ENCODE results near the gene UTS2. TPM values are rescaled to one million over a fixed set of nuclear protein-coding genes. Genes with fewer than 3 reads are reported as not detected.

The UTS2 gene
- not detected for total RNA-seq
- long read RNA-seq, result 0 reads

DNA sequence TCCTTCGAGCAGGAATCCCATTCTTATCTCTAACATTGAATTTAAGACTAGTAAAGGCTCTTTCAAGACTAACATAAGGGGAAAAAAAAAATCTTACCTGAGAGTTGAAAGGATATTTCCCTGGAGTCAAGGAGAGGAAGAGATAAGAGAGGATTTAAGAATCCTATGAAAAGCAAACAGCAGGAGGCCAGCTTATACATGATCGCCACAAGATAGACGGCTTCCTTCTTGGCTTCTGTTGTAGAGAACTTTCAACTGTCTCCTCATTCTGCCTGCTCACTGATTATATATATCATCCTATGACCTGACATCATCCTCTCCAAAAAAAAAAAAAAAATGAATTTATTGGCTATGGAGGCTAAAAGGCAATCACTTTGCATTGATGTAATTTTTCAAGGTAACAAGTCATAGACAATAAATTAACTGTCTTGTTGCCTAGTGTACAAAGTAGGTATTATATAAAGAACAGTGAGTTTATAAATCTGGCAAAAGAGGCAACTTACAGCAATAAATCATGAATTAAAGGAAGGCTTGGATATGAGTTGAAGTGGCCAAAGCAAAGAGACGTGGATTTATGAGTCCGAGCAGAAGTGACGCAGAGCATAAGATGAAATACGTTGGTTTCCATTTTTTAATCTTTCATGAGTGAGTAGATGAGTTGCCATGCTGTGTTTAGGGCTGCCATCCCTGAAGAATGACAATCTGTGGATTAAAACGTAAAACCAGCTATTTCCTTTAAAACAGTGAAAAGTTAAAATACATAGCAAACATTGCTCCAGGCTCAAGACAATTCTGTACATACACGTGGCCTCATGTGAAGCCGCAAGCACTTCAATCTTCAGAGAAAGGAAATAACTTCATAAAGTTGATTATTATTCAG, at the start of gene UTS2:
Gene UTS2, minus strand, starts transcription at position 262 of the 880 bp plus-strand sequence. Its CDS starts 62 bp downstream, at position 200.
- Histone ChIP-seq H3K27ac (replicated peaks) (no peak within 1 kb of the TSS), H3K4me3 (no peak within 1 kb of the TSS), H3K27me3 (ENCODE audit: low read depth) (peaks cover 4% of the 10 kb centered on the region), H3K9me3 (replicated peaks) (no peaks in the 10 kb centered on the region), H3K36me3 (no peaks in the 10 kb centered on the region), H3K4me1 (no peaks in the 10 kb centered on the region)
- TF ChIP-seq, protein P1, sequence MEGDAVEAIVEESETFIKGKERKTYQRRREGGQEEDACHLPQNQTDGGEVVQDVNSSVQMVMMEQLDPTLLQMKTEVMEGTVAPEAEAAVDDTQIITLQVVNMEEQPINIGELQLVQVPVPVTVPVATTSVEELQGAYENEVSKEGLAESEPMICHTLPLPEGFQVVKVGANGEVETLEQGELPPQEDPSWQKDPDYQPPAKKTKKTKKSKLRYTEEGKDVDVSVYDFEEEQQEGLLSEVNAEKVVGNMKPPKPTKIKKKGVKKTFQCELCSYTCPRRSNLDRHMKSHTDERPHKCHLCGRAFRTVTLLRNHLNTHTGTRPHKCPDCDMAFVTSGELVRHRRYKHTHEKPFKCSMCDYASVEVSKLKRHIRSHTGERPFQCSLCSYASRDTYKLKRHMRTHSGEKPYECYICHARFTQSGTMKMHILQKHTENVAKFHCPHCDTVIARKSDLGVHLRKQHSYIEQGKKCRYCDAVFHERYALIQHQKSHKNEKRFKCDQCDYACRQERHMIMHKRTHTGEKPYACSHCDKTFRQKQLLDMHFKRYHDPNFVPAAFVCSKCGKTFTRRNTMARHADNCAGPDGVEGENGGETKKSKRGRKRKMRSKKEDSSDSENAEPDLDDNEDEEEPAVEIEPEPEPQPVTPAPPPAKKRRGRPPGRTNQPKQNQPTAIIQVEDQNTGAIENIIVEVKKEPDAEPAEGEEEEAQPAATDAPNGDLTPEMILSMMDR (IDR thresholded peaks at IDR 0.05; ENCODE audit: borderline replicate concordance), result no peak
- no peak for DNase-seq
- intact Hi-C loops (cut with micrococcal nuclease), result no loop called here

GRCh38 chr1:7899741-7900140, 46.9 kb upstream of the UTS2 start:
- intact Hi-C loops (cut with micrococcal nuclease), result no loop called here
- H3K9me3 ChIP-seq (replicated peaks), result no peaks in the 10 kb centered on the region
- no peaks in the 10 kb centered on the region for H3K36me3 ChIP-seq
- no peak for DNase-seq
- no peaks in the 10 kb centered on the region for H3K4me1 ChIP-seq
- no peak overlapping the region for H3K27ac ChIP-seq (replicated peaks)
- TF ChIP-seq, protein P1 (IDR thresholded peaks at IDR 0.05; ENCODE audit: borderline replicate concordance), result no peak
- no peak overlapping the region for H3K4me3 ChIP-seq
- H3K27me3 ChIP-seq (ENCODE audit: low read depth), result no peaks in the 10 kb centered on the region

- Histone ChIP-seq H3K27ac (replicated peaks) (no peak overlapping the region), H3K36me3 (no peaks in the 10 kb centered on the region), H3K9me3 (replicated peaks) (no peaks in the 10 kb centered on the region), H3K4me3 (no peak overlapping the region), H3K4me1 (no peaks in the 10 kb centered on the region), H3K27me3 (ENCODE audit: low read depth) (no peaks in the 10 kb centered on the region)
- TF ChIP-seq, protein P1 (IDR thresholded peaks at IDR 0.05; ENCODE audit: borderline replicate concordance), result no peak
- intact Hi-C loops (cut with micrococcal nuclease), result no loop called here
- DNase-seq, result no peak
Observed at GRCh38 chr1:7898962-7899361, 46.1 kb upstream of the UTS2 start.

DNA sequence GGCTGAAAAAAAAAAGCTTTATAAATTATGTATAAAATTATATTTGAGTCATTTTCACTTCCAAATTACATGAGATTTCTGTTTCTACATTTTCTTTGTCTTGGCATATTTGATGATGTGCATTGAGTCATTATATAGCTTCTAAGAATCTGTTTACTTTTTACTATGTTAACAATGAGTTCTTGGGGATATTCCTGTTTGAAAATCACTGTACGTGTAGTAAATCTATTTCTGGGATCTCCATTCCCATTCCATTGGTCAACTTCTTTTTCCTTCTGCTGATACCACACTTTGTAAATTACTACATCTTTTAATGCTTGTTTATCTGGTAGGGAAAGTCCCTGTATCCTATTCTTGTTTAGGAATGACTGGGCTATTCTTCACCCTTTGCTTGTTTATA, 44.1 kb upstream of the UTS2 start:
- H3K9me3 ChIP-seq (replicated peaks), result no peaks in the 10 kb centered on the region
- H3K4me1 ChIP-seq, result no peaks in the 10 kb centered on the region
- H3K4me3 ChIP-seq, result no peak overlapping the region
- H3K27ac ChIP-seq (replicated peaks), result no peak overlapping the region
- no peak for DNase-seq
- TF ChIP-seq, protein P1 (IDR thresholded peaks at IDR 0.05; ENCODE audit: borderline replicate concordance), result no peak
- intact Hi-C loops (cut with micrococcal nuclease), result no loop called here
- no peaks in the 10 kb centered on the region for H3K36me3 ChIP-seq
- H3K27me3 ChIP-seq (ENCODE audit: low read depth), result peaks cover 6% of the 10 kb centered on the region

GRCh38 chr1:7893529-7894180, 40.8 kb upstream of the UTS2 start:
- Histone ChIP-seq H3K27me3 (ENCODE audit: low read depth) (peaks cover 34% of the 10 kb centered on the region), H3K36me3 (no peaks in the 10 kb centered on the region), H3K9me3 (replicated peaks) (no peaks in the 10 kb centered on the region), H3K4me1 (no peaks in the 10 kb centered on the region), H3K4me3 (no peak overlapping the region), H3K27ac (replicated peaks) (no peak overlapping the region)
- DNase-seq, result no peak
- TF ChIP-seq, protein P1 (IDR thresholded peaks at IDR 0.05; ENCODE audit: borderline replicate concordance), result no peak
- intact Hi-C loops (cut with micrococcal nuclease), result no loop called here
